CD4-positive, alpha-beta T cell treated with Interleukin-6 at 100 ng/mL for 8 hours (primary cell): ENCODE results near the gene EIF3D.

Experiments
- DNase-seq: peaks from one replicate; pipeline ENCODE4 v3.0.0-alpha.2; 2020; ENCODE audit warnings: mixed read lengths, low spot score

EIF3D gene

DNA sequence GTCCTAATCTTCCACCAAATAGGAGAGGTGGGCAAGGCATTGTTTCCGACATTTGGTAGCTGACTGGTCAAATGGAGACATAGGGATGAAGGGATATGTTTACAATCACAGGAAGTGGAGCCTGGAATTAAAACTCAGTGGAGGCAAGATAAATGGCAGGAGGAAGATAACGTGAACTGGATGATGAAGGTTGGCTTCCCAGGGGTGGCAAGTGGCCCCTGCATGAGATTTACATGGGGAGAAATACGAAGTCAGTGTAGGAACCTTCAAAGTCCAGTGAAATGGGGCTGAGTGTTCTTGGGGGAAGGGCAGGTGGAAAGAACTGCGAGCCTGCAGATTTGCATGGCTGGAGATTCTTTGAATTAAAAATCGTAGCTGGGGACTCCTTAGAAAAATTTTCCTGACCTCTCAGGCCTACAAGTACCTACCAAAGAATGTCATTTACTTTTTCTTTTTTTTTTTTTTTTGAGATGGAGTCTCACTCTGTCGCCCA, 21.4 kb downstream of the EIF3D start:
- no peak for DNase-seq

DNA sequence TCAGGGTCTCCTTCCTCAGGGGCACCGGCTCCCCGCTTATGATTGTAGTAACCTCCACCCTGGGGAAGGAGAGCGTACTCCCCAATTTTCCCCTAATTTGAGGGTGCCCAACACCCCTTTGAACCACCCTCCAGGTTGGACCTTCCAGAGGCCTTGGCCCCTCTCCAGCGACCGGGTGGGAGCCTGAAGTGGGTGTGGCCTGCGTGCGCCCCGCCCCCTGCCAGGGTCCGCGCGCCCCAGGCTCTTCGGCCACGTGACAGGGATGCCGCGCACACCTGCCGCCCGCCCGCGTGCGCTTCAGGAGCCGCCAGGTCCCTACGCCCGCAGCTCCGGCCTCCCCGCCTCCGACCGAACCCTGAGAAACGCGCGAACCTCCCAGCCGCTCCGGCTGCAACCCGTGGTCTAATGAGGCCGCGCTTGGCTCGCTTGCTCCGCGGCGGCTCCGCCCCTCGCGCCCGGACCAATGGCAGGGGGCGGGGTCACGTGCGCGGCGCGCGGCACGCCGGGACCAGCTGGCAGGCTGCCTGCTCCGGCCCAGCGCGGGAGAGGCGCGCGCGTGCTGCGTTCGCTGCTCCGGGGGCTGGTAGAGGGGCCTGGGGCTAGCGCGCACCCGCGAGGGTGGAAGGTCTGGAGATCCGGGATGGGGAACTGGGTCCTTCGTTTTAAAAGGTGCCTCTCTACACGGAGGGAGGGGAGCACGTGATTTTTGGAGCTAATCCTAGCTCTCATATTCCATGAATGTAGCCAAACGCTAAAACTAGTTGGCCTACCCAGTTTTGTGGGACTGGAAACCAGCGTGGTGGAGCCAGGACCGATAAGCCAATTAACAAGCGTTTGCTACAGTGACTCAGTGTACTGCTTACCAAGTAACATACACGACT, 22.1 kb downstream of the EIF3D start, which contains the start of gene FOXRED2:
Gene FOXRED2, minus strand, starts transcription at position 404 of the 881 bp plus-strand sequence. CDS start 618 bp downstream, outside the sequence.
- peak; percentile 86 for DNase-seq

DNA sequence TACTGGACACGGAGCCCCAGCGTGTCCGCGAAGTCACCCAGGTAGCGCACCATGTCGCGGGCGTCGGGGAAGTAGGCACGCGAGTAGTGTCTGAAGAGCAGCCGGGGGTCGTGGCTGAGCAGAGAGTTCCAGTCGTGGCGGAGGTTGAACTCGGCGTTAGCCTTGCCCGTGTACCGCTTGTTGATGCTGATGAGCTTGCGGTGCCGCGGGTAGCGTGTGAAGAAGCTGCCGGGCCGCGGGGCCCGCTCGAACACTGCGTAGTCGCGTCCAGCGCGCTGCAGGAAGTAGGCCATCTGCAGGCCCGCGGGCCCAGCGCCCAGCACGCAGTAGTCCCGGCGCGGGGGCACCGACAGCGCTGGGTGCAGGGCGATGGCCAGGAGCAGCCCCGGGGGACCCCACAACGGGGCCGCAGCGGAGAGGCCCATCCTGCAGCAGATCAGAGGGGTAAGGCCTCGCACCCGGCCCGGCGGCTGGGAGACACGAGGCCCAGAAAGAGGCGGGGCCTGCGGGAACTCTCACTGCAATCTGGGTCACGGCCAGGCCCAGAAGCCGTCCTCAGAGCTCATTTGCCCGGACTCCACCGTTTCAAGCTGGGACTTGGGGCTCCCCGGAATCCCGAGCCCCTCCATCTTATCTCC, 22.8 kb downstream of the EIF3D start:
- DNase-seq = no peak

DNA sequence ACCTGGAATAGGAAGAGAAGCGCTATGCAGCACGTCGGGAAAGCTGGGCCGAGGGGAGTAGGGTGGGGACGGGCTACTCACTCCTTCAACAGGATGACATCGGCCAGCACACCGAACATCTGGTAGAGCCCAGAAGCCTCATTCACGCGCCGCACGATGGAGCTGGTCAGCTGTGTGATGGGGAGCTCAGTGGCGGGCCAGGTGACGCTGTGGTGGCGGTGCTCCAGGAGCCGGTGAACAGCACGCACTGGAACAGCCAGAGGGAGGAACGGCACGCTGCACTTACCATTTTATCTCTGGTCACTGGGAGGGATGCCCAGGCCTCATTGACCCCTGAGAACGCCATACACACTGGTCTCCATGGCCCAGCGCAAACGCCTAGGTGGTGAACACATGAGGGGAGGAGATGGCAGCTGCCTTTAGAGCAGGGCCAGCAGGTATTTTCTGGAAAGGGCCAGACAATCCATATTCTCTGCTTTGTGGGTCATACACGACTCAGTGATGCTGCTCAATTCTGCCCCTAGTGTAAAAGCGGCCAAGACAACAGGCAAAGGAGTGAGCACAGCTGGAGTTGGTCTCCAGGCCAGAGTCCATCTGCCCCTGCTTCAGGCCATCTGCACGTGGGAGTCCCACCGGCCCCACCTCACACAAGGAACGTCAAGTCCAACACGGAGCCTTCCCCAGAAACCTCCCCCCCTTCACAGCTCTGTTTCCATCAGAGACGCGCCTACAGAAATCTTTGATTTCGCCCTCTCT, 30.9 kb downstream of the EIF3D start:
- no peak for DNase-seq

DNA sequence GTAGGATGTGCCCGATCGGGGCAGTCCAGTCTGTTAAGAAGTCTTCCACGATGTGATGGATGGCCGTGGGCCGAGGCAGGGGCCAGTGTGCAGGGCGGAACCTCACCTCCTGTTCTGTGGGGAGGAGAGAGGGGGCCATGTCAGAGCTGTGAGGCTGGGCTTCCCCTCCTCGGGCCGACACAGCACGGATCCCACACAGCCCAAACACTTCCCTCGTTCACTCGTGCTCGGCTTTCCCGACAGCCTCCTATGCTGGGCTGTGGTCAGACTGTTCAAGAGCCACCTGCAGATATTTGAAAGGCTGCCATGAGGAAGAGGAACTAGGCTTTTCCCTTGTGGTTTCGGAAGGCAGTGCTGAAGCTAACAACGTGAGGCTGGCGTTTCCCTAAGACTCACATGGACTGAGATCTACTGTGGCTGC, 35.3 kb downstream of the EIF3D start:
- DNase-seq = no peak

DNA sequence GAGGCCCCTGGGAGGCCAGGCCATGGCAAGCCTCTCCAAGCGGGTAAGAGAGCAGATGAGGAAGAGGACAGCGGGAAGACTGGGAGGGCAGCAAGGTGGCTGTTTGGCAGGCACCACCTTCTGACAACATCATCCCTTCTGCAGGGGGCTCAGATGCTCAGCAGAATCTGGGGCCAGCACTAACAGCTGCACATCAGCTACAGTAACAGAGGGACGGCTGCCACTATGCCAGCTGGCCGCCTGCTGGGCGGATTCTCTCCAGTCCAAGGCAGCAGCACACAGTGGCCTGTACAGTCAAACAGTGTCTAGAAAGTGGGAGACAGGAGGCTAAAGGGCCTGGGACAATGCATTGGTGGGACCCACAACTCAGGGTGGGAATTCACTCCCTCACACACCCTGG, 36.9 kb downstream of the EIF3D start:
- DNase-seq = no peak

DNA sequence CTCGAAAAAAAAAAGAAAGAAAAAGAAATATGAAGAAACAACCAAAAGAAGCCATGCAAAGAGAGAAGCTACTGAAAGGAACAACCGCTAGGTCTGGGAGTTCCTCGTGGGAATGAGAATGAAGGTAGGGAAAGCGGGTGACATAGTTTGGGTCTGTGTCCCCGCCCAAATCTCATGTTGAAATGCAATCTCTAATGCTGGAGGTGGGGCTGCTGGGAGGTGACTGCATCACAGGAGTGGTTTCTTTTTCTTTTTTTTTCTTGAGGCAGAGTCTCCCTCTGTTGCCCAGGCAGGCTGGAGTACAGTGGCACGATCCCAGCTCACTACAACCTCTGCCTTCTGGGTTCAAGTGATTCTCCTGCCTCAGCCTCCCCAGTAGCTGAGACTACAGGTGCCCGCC, 37.8 kb downstream of the EIF3D start:
- DNase-seq = no peak

DNA sequence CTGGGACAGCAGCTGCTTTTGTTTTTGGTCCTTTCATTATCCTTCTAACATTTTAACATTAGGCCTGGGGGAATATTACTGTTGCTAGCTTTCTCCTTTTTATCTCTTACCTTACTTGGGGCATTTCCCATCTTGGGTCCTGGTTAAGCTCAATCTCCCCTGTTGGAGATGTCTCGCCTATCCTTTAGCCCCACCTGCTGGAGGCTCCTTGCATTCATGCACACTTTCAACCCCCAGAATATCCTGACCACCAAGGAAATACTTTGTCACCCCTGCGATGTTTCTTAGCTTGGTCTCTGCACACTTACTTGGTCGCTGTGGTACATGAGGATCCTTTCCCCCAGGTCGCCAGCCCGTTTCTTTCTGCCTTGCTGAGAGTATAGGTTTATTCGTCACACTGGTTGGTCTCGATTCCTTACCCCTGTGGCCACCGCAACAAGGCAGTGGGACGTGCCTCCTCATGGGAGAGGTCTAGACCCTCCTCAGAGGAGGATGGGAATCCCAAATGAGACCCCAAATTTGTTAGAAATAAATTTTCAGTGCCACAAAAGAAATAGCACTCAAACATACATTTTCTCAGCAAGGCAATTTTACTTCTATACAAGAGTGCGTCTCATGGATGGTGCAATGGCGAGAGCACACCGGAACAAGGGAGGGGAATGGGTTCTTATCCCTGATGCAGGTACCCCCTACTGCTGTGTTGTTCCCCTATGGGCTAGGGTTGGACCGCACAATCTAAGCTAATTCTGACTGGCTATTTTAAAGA, 42.2 kb downstream of the EIF3D start:
- DNase-seq = peak; percentile 50

DNA sequence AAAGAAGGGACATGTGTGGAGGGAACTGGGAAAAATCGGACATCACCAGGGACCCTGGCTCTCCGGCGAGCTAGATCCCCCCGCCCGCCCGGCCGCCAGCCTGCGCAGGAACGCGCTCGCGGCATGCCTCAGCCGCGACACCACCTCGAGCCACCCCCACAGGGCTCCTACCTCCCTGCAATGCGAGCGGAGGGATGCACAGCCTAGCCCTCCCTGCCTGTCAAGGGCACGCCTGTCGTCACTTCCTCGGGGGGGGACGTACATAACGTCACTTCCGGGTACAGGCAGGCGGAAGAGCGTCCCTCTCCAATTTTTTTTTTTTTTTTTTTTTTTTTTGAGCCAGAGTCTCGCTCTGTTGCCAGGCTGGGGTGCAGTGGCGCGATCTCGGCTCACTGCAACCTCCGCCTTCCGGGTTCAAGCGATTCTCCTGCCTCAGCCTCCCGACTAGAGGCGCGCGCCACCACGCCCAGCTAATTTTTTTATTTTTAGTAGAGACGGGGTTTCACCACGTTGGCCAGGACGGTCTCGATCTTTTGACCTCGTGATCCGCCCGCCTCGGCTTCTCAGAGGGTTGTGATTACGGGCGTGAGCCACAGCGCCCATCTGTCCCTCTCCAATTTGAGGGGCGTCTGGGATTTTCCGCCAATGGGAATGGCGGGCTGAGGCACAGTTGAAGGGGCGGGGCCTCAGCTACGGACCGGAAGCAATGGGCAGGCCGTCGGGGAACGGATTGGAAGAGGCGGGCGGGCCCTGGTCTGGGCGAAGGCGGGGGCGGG, 47.4 kb downstream of the EIF3D start, which contains the start of gene TXN2:
Gene TXN2, minus strand, starts transcription at position 248 of the 776 bp plus-strand sequence. CDS start 803 bp downstream, outside the sequence.
- DNase-seq = peak; percentile 96

DNA sequence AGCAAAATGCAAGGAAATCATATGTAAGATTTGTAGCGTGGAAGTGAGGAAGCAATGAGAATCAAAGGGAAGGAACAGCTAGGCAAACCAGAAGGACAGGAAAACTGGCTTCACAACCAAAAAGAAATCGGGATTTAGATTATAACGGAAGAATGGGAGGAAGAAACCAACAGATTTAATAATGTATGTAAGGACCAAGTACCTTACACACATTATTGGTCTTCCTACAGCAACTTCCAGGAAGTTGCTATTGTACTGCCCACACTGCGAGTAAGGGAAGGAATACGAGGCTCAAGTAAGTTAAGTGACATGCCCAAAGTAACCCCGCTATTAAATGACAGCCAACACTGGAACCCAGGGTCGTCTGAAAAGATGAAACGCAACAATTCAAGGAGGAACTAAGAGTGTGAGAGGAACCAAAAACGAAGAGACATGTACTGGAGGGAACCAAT, 48.0 kb downstream of the EIF3D start:
- DNase-seq = no peak

DNA sequence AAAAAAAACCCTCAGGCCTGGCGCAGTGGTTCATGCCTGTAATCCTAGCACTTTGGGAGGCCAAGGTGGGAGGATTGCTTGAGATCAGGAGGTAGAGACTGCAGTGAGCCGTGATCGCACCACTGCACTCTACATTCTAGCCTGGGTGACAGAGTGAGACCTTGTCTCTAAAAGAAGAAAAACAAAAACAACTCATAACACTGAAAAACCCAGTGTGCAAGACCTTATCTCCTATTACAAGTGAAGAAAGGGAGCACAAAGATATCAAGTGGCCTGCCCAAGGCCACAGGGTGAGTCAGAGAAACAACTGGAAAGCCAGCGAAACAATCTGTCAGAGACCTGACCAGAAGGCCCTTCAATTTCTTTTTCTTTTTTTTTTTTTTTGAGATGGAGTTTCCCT, 50.0 kb downstream of the EIF3D start:
- no peak for DNase-seq

DNA sequence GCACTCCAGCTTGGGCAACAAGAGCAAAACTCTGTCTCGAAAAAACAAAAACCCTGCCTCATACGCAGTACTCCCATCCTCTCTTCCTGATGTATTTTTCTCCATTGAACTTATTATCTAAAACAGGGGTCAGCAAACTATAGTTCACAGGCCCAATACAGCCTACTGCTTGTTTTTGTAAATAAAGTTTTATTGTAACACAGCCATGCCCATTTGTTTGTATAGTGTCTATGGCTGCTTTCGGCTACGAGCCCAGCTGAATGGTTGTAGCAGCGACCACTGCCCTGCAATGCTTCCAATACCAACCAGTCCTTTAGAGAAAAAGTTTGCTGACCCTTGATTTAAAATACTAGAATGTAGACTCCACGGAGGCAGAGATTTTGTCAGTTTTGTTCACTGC, 53.6 kb downstream of the EIF3D start:
- DNase-seq = no peak

DNA sequence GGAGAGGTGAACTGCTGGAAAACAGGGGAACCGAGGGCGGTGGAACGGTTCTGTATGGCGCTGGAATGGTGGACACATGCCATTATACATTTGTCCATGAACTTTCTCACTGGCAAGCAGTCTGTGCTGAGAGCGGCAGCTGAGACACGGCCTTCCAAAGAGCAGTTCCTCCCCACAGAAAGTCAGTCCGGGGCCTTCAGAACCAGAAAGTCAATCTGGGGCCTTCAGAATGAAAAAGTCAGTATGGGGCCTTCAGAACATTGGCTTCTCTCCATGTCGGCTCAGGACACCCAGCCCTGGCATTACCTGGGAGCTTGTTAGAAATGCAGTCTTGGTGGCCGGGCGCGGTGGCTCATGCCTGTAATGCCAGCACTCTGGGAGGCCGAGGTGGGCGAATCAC, 56.3 kb downstream of the EIF3D start:
- no peak for DNase-seq

DNA sequence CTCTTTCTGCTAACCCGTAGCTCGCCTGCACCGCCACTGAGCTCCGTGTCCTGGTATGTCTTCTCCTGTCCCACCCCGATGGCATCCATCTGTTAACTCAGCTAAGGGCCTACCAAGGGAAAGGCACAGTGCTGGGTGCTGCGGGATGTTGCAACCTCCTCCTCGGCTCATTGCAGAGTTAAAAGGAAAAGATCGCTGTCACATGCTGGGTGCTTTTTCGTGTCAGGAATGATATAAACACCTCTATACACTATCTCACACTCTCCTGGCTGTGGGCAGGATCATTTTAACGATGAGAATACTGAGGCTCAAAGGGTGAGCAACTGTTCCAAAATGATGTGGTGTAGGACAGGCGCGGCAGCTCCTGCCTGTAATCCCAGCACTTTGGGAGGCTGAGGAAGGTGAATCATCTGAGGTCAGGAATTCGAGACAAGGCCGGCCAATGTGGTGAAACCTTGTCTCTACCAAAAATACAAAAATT, 57.6 kb downstream of the EIF3D start:
- no peak for DNase-seq

DNA sequence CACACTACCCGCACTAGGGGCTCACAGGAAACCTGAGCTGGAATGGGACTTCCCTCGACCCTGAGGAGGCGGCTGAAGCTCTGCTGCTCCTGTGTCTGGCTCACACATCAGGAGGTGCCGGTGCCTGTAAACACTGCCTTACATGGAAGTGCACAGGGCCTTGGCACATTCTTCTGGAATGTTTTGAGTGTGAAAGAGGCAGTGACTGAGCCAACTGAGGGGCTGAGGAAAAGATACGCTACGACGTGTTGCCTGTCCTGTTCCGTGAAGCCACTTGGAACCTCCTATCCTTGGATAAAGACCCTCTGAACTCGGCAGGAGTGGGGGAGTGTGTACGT, 58.0 kb downstream of the EIF3D start:
- no peak for DNase-seq

DNA sequence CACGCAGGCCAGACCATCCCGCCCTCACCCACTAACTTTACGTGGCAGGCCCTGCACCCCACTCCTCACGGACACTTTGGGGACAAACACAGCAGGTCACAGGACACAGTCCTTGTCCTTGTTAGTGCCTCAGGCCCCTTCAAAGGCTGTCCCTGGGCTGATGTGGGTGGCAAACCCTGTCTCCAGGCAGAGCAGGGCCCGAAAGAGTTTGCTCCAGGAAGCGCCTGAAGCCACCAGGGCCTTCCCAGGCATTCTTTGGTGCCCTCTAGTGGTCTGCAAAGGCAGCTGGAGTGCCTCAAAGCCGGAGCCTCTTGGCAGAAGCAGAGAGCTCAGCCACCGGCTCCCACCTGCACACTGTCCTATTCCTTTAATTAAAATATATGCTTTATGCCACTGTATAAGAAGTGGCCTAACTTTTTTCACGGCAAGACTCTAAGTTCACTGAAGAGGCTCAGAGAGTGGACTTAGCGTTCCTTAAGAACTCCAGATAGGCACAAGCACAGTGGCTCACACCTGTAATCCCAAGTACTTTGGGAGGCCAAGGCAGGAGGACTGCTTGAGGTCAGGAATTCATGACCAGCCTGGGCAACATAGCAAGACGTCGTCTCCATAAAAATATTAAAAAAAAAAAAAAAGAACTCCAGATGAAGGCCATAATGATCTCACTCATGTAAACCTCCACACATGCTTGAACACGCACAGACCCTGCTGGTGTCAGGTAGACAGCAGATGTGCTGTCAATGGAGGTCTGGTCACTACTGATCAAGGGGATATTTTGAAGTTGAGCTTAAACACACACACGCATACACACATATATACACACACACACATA, 58.6 kb downstream of the EIF3D start:
- peak; percentile 92 for DNase-seq

DNA sequence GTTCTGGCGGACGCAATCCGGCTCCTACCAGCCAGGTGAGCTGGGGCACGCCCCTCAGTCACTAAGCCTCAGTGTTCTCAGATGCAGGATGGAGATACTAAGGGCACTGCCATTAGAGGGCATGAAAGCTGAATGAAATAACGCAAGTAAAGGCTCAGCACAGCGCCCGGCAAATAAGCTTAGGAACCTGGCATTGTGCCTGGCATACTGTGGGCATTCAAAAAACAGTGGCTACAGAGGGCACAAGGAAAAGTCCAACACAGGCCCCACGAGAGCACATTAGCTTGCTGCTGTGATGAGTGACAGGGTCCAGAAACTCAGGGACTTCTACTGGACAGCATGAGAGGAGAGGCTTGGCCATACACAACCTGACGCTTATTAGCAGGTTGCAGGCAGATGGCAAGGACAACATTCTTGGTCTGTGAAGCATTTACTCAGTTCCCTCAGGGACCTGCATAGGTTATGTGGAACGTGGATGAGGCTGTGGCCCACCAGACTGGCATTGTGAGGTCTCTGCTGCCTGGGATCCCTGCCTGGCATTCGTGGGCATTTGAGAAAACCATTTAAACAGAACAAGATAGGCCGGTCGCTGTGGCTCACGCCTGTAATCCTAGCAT, 59.8 kb downstream of the EIF3D start:
- DNase-seq = no peak

DNA sequence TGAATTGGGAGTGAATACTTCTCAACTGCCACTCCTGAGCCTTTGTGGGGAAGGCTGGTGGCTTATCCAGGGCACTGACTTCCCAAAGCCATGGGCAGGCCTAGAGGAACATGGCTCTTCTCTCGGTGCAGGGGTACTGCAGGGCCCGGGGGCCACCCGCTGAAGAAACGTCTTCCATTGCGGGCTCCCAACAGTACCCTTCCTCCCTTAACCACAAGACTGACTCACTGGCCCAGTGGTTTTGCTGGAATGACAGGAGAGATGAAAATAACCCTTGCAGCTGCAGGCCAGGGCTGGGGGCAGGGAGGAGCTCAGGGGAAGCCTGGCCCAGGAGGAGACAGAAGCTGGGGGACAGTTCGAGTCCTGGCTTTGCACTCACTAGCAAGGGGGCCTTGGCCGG, 61.0 kb downstream of the EIF3D start:
- no peak for DNase-seq
